ENCODE measurements around the gene NEUROD2. TPM values are rescaled to one million over a fixed set of nuclear protein-coding genes. Genes with fewer than 3 reads are reported as not detected.

NEUROD2 gene
- total and polyA plus RNA-seq, 2 of the 13 experiments (the other 11 are each of a cell fraction or from before 2014, with no cell fraction given) = not detected

DNA sequence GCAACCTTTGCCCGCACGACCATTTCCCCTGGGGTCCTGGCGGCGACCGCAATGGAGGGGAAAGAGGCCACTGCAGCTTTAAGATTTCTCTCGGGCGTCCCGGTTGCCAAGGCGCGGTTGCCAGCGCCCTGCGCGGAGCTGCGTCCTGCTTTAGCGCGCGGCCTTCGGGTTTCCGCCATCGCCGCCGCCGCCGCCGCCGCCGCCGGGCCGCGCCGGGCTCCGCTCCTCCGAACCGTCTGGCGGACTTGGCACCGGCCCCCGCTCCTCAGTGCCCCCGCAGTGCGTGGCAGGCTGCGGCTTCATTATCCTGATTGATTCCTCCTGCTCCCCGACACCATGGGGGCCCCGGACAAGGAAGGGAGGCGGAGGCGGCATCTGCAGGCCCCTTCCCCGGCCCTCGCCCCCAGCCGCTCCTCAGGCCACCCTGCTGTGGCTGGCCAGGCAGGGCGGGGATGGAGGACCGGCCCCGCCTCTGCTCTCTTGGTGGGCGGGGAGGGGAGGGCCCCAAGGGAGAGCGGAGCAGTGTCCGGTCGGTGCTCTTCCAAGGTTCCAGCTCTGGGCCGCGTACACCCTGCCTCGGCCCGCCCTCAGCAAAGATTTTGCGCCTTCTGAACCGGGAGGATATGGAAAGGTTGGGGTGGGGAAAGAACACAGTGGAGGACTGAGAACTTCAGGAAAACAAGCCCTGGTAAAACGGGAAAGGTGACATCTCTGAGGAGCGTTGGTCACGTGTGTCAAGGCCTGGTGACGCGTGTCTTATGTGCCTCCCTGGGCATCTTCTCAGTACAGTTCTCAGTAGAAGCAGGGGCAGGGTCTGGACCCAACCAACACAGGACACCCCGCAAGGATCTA lies 34.0 kb downstream of the NEUROD2 start (continued):
- TF ChIP-seq, protein P1, sequence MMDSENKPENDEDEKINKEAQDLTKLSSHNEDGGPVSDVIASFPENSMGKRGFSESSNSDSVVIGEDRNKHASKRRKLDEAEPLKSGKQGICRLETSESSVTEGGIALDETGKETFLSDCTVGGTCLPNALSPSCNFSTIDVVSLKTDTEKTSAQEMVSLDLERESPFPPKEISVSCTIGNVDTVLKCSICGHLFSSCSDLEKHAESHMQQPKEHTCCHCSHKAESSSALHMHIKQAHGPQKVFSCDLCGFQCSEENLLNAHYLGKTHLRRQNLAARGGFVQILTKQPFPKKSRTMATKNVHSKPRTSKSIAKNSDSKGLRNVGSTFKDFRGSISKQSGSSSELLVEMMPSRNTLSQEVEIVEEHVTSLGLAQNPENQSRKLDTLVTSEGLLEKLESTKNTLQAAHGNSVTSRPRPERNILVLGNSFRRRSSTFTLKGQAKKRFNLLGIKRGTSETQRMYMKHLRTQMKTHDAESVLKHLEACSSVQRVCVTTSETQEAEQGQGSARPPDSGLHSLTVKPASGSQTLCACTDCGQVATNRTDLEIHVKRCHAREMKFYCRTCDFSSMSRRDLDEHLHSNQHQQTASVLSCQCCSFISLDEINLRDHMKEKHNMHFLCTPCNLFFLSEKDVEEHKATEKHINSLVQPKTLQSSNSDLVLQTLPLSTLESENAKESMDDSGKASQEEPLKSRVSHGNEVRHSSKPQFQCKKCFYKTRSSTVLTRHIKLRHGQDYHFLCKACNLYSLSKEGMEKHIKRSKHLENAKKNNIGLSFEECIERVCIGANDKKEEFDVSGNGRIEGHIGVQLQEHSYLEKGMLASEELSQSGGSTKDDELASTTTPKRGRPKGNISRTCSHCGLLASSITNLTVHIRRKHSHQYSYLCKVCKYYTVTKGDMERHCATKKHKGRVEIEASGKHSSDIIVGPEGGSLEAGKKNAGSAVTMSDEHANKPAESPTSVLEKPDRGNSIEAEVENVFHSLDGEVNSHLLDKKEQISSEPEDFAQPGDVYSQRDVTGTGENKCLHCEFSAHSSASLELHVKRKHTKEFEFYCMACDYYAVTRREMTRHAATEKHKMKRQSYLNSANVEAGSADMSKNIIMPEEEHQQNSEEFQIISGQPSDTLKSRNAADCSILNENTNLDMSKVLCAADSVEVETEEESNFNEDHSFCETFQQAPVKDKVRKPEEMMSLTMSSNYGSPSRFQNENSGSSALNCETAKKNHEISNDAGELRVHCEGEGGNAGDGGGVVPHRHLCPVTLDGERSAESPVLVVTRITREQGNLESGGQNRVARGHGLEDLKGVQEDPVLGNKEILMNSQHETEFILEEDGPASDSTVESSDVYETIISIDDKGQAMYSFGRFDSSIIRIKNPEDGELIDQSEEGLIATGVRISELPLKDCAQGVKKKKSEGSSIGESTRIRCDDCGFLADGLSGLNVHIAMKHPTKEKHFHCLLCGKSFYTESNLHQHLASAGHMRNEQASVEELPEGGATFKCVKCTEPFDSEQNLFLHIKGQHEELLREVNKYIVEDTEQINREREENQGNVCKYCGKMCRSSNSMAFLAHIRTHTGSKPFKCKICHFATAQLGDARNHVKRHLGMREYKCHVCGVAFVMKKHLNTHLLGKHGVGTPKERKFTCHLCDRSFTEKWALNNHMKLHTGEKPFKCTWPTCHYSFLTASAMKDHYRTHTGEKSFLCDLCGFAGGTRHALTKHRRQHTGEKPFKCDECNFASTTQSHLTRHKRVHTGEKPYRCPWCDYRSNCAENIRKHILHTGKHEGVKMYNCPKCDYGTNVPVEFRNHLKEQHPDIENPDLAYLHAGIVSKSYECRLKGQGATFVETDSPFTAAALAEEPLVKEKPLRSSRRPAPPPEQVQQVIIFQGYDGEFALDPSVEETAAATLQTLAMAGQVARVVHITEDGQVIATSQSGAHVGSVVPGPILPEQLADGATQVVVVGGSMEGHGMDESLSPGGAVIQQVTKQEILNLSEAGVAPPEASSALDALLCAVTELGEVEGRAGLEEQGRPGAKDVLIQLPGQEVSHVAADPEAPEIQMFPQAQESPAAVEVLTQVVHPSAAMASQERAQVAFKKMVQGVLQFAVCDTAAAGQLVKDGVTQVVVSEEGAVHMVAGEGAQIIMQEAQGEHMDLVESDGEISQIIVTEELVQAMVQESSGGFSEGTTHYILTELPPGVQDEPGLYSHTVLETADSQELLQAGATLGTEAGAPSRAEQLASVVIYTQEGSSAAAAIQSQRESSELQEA (CRISPR knock-in tag; IDR thresholded peaks at IDR 0.05; ENCODE audit: not compliant biosample characterization) = peak; percentile 48
- TF ChIP-seq MYPOP (CRISPR knock-in tag; IDR thresholded peaks at IDR 0.05) (peak; percentile 99), DZIP1 (CRISPR knock-in tag; IDR thresholded peaks at IDR 0.05) (peak; percentile 78; the same call in 1 of the 2 replicates), ERF (CRISPR knock-in tag; IDR thresholded peaks at IDR 0.05) (0 out of 2 replicates have a peak, but pooled peaks have one; percentile 11), ZNF800 (CRISPR knock-in tag; IDR thresholded peaks at IDR 0.05) (0 out of 2 replicates have a peak, but pooled peaks have one; percentile 22), MAX (IDR thresholded peaks at IDR 0.05) (peak; percentile 17; the same call in 1 of the 2 replicates), HNRNPLL (IDR thresholded peaks at IDR 0.05; ENCODE audit: low read depth, low read length, poor library complexity, severe bottlenecking) (peak; percentile 98)
- TF ChIP-seq, protein P2, sequence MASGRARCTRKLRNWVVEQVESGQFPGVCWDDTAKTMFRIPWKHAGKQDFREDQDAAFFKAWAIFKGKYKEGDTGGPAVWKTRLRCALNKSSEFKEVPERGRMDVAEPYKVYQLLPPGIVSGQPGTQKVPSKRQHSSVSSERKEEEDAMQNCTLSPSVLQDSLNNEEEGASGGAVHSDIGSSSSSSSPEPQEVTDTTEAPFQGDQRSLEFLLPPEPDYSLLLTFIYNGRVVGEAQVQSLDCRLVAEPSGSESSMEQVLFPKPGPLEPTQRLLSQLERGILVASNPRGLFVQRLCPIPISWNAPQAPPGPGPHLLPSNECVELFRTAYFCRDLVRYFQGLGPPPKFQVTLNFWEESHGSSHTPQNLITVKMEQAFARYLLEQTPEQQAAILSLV (CRISPR knock-in tag; IDR thresholded peaks at IDR 0.05; ENCODE audit: borderline replicate concordance) = peak; percentile 46; the same call in 1 of the 2 replicates

Data from HepG2 (cell line).